GM18868 (cell line): ENCODE measurements around the gene NPEPPS.
"Not testable (repeated sequence)": the region's sequence is repeated elsewhere in the genome, so short reads cannot be mapped to it uniquely, and the experiment has no call there.

Experiments
- ATAC-seq: cut with Tn5 transposase; IDR thresholded peaks from one replicate; pipeline ENCODE4 v1.9.1; 2021; ENCODE audit warnings: mild to moderate bottlenecking, moderate library complexity; ENCODE audit not compliant: unreplicated experiment

NPEPPS gene

GRCh38 chr17:47530557-47531232 is at the start of gene NPEPPS:
TSS of gene NPEPPS (plus strand) at chr17:47531108. CDS start at chr17:47531301, 193 bp downstream.
- peak; percentile 68 for ATAC-seq

- peak; percentile 5 for ATAC-seq
Observed at GRCh38 chr17:47491841-47492212, 39.1 kb upstream of the NPEPPS start.

GRCh38 chr17:47499074-47499473 is 31.8 kb upstream of the NPEPPS start:
- ATAC-seq: not testable (repeated sequence)

- ATAC-seq: not testable (repeated sequence)
Observed at GRCh38 chr17:47499494-47499893, 31.4 kb upstream of the NPEPPS start.

- not testable (repeated sequence) for ATAC-seq
Observed at GRCh38 chr17:47500620-47501019, 30.3 kb upstream of the NPEPPS start.

- ATAC-seq: peak; percentile 61
Observed at GRCh38 chr17:47502122-47502731, 28.7 kb upstream of the NPEPPS start.

- ATAC-seq: peak; percentile 18
Observed at GRCh38 chr17:47502776-47503455, 28.0 kb upstream of the NPEPPS start.

- ATAC-seq: not testable (repeated sequence)
Observed at GRCh38 chr17:47511701-47512146, 19.2 kb upstream of the NPEPPS start.

GRCh38 chr17:47513301-47513700 is 17.6 kb upstream of the NPEPPS start:
- ATAC-seq: not testable (repeated sequence)

- not testable (repeated sequence) for ATAC-seq
Observed at GRCh38 chr17:47518880-47519279, 12.0 kb upstream of the NPEPPS start.

- ATAC-seq: not testable (repeated sequence)
Observed at GRCh38 chr17:47519365-47519764, 11.5 kb upstream of the NPEPPS start.

GRCh38 chr17:47520279-47520678 is 10.6 kb upstream of the NPEPPS start:
- ATAC-seq: not testable (repeated sequence)

- ATAC-seq: not testable (repeated sequence)
Observed at GRCh38 chr17:47521434-47521833, 9.5 kb upstream of the NPEPPS start.

- ATAC-seq: not testable (repeated sequence)
Observed at GRCh38 chr17:47522341-47522740, 8.6 kb upstream of the NPEPPS start.

GRCh38 chr17:47531233-47531820 is 419 bp downstream of the NPEPPS start:
- peak; percentile 29 for ATAC-seq

- not testable (repeated sequence) for ATAC-seq
Observed at GRCh38 chr17:47539085-47539484, 8.2 kb downstream of the NPEPPS start.

- ATAC-seq: not testable (repeated sequence)
Observed at GRCh38 chr17:47541676-47542075, 10.8 kb downstream of the NPEPPS start.

- ATAC-seq: not testable (repeated sequence)
Observed at GRCh38 chr17:47544327-47544726, 13.4 kb downstream of the NPEPPS start.

- not testable (repeated sequence) for ATAC-seq
Observed at GRCh38 chr17:47554733-47555132, 23.8 kb downstream of the NPEPPS start.

- ATAC-seq: not testable (repeated sequence)
Observed at GRCh38 chr17:47556108-47556507, 25.2 kb downstream of the NPEPPS start.

- not testable (repeated sequence) for ATAC-seq
Observed at GRCh38 chr17:47560517-47561043, 29.7 kb downstream of the NPEPPS start.
